Tibial nerve (tissue), 4 donors: ENCODE data around the gene ADAMTS18. TPM values are rescaled to one million over a fixed set of nuclear protein-coding genes. Genes with fewer than 3 reads are reported as not detected.

Source experiments
- DNase-seq, 2 donors: peaks; one replicate each; pipeline ENCODE4 v3.0.0-alpha.2; 2019; ENCODE audit warnings: low spot score in 2 of 2
- H3K27ac ChIP-seq, 4 donors: fragments of 200-600 bp; sonication (generic) in 3 of 4; one replicate each; pipeline ENCODE4 v1.5.1; 2017 to 2019; ENCODE audit warnings: mild to moderate bottlenecking in 1 of 4
- H3K27me3 ChIP-seq, 2 donors: fragments of 200-600 bp; sonication (generic) in 1 of 2; one replicate each; pipeline versions ENCODE4 v1.5.1 to v1.6.0; 2017 to 2019
- H3K36me3 ChIP-seq, 3 donors: fragments of 200-600 bp; sonication (generic); one replicate each; pipeline ENCODE4 v1.5.1; 2018 to 2019
- H3K4me1 ChIP-seq, 4 donors: fragments of 200-600 bp; sonication (generic) in 3 of 4; one replicate each; pipeline ENCODE4 v1.5.1; 2017 to 2019
- H3K4me3 ChIP-seq, 4 donors: fragments of 200-600 bp; sonication (generic) in 3 of 4; one replicate each; pipeline ENCODE4 v1.5.1; 2017 to 2019; ENCODE audit warnings: mild to moderate bottlenecking in 1 of 4, moderate library complexity in 1 of 4
- H3K9me3 ChIP-seq, 4 donors: fragments of 200-600 bp; sonication (generic) in 3 of 4; one replicate each; pipeline ENCODE4 v1.5.1; 2017 to 2019
- EP300 ChIP-seq, 2 donors: sonication (generic); formaldehyde crosslinking; IDR thresholded peaks; one replicate each; pipeline ENCODE4 v1.6.1; 2017; ENCODE audit warnings: antibody characterized with exemption in 2 of 2, mild to moderate bottlenecking in 1 of 2
- POLR2A ChIP-seq, 2 donors: fragments of 450-650 bp; IDR thresholded peaks; one replicate each; pipeline ENCODE4 v1.6.1; 2017; ENCODE audit warnings: antibody characterized with exemption in 2 of 2, mild to moderate bottlenecking in 2 of 2, moderate library complexity in 2 of 2
- WGBS, 2 donors: methylation state at CpG; one replicate each; pipeline ENCODE4 v1.1.5; 2018; 5-methylcytosine and 5-hydroxymethylcytosine counted together
- total RNA-seq, 4 donors: library from RNA; depleted of rRNA; stranded (reverse); fragments of >200 nt; gene quantifications; one replicate each; pipeline ENCODE4 v1.1.0, GENCODE V29; 2016
- TF ChIP-seq, protein P1 (sequence below), 5 experiments: fragments of 200-600 bp in 3 of 5; fragments of 450-650 bp in 2 of 5; sonication (generic) in 3 of 5; IDR thresholded peaks; one replicate each; pipeline ENCODE4 v1.5.1; 2016 to 2019; ENCODE audit warnings: antibody characterized with exemption in 5 of 5, mild to moderate bottlenecking in 3 of 5, moderate library complexity in 2 of 5

The ADAMTS18 gene
- total RNA-seq, 4 donors from 2014 or later, result under 0.01 to 0.60 (median 0.21) TPM

DNA sequence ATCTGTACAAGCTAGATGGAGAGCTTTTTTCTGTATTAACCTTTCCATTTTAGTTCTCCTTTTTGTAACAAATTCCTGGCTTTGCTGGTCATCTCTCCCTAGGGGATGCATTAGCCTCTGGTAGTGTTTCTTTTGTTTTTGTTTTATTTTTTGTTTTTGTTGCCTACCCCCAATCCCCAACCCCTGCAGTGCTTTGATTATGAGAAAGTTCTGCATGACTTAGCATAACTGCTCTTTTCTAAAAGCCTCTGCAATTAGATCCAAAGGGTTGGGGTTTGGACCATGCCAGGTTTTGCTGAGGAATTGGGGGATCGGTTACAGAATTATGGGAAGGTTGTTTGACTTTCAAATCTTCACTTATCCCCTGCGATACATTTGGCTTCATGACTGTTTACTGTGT lies 98.2 kb downstream of the ADAMTS18 start:
- Histone ChIP-seq H3K36me3 (no peaks in the 10 kb centered on the region), H3K4me1 (no peaks in the 10 kb centered on the region), H3K27ac (no peak overlapping the region), H3K4me3 (no peak overlapping the region), H3K9me3 (no peaks in the 10 kb centered on the region), H3K27me3 (no peaks in the 10 kb centered on the region)
- no peak for DNase-seq
- 58 to 64% methylated on average over 2 of the region's 2 CpGs for WGBS, 2 donors
- no peak for TF ChIP-seq POLR2A (IDR thresholded peaks at IDR 0.05)
- no peak for TF ChIP-seq EP300 (IDR thresholded peaks at IDR 0.05)
- TF ChIP-seq, protein P1, sequence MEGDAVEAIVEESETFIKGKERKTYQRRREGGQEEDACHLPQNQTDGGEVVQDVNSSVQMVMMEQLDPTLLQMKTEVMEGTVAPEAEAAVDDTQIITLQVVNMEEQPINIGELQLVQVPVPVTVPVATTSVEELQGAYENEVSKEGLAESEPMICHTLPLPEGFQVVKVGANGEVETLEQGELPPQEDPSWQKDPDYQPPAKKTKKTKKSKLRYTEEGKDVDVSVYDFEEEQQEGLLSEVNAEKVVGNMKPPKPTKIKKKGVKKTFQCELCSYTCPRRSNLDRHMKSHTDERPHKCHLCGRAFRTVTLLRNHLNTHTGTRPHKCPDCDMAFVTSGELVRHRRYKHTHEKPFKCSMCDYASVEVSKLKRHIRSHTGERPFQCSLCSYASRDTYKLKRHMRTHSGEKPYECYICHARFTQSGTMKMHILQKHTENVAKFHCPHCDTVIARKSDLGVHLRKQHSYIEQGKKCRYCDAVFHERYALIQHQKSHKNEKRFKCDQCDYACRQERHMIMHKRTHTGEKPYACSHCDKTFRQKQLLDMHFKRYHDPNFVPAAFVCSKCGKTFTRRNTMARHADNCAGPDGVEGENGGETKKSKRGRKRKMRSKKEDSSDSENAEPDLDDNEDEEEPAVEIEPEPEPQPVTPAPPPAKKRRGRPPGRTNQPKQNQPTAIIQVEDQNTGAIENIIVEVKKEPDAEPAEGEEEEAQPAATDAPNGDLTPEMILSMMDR (IDR thresholded peaks at IDR 0.05), result no peak

DNA sequence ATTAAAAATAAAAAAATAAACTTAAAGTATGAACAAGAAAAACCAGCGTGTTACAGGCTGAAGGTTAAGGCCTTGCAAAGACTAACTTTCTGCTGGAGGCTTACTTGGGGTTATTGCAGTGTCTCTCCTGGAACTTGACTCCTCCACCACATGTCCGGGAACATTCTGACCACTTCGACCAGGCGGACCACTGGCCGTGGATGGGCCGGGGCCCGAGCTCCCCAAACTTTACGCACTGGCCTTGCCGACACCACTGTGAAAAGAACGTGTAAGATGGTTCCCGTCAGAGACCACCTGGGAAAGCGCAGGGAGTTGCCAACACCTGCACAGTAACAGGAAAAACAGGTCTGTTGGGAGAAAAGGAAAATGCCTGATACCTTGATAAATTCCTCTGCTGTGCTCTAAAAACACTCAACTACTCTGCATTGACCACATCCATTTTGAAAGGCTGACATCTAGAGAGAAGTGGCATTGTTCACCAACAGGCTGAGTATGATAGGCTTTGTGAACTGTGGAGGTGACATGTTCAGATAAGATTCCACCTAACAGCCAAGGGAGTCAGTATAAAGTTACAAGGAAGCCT lies 99.1 kb downstream of the ADAMTS18 start:
- H3K27me3 ChIP-seq, result no peaks in the 10 kb centered on the region
- no peak overlapping the region for H3K4me3 ChIP-seq
- no peak for DNase-seq
- TF ChIP-seq POLR2A (IDR thresholded peaks at IDR 0.05) (no peak), EP300 (IDR thresholded peaks at IDR 0.05) (no peak)
- TF ChIP-seq, protein P1 (IDR thresholded peaks at IDR 0.05), result no peak
- H3K9me3 ChIP-seq, result no peaks in the 10 kb centered on the region
- H3K27ac ChIP-seq, result no peak overlapping the region
- no peaks in the 10 kb centered on the region for H3K4me1 ChIP-seq
- no peaks in the 10 kb centered on the region for H3K36me3 ChIP-seq
- 84 to 89% methylated on average over 12 of the region's 12 CpGs for WGBS, 2 donors

DNA sequence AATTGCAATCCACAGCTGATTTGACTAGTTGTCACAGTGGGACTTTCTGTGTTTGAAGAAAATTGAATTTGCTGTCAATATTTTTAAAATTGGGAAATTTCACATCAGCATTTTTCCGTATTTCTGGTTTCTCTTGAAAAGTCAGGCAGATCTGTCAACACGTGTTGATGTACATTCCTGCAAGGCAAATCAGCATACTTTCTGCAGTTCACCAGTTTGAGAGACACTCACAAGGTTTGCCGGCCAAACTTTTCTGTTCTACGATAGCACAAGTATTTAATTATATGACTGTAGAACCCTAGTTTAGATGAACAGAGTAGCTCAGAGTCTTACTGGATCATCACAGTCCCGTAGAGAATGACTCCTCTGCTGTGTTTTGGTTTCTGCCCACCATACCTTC lies 102.0 kb downstream of the ADAMTS18 start:
- 80 to 85% methylated on average over 5 of the region's 5 CpGs for WGBS, 2 donors
- TF ChIP-seq, protein P1 (IDR thresholded peaks at IDR 0.05), result no peak
- no peak for TF ChIP-seq POLR2A (IDR thresholded peaks at IDR 0.05)
- TF ChIP-seq EP300 (IDR thresholded peaks at IDR 0.05), result no peak

DNA sequence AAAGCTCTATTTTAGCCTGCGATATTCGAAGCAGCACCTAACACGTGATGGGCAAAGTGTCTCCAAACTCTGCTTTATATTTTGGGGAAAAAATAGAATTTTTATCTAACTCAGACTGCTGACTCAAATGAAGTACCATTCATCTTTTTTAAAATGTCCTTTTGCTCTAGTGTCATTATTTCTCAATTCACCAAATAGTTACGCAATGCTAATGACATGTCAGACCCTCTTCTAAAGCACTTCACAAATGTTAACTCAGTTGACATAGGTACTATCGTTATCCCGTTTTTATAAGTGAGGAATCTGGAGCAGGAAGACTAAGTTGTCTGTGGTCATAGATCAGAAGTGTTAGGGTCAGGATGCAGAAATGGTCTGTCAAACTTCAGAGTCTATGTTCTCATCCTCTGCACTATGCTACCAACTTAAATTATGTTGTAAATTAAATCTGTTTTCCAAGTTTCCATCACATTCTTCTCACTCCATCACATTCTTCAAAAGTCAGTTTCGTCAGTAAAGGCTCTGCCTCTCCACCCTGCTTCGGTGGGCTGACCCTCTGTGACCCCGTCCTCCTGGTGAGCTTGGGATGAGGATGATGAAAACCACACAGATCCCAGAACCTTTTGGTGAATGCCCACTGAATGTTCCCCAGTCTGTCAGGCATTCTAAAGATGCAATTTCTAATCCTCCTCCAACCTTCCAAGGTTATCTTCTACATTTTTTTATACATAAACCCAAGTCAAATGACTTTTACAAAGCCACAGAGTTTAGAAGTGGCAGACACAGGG lies 102.8 kb downstream of the ADAMTS18 start:
- TF ChIP-seq POLR2A (IDR thresholded peaks at IDR 0.05) (no peak), EP300 (IDR thresholded peaks at IDR 0.05) (no peak)
- TF ChIP-seq, protein P1 (IDR thresholded peaks at IDR 0.05), result no peak
- H3K27me3 ChIP-seq, result no peaks in the 10 kb centered on the region
- H3K4me1 ChIP-seq, result no peaks in the 10 kb centered on the region
- no peaks in the 10 kb centered on the region for H3K36me3 ChIP-seq
- H3K27ac ChIP-seq, result no peak overlapping the region
- H3K4me3 ChIP-seq, result no peak overlapping the region
- 72 to 77% methylated on average over 9 of the region's 9 CpGs for WGBS, 2 donors
- DNase-seq, result no peak
- H3K9me3 ChIP-seq, result no peaks in the 10 kb centered on the region

More for the DNA sequence above, 102.0 kb downstream of the ADAMTS18 start:
- Histone ChIP-seq H3K27ac (no peak overlapping the region), H3K36me3 (no peaks in the 10 kb centered on the region), H3K9me3 (no peaks in the 10 kb centered on the region), H3K4me3 (no peak overlapping the region), H3K4me1 (no peaks in the 10 kb centered on the region), H3K27me3 (no peaks in the 10 kb centered on the region)
- no peak for DNase-seq

DNA sequence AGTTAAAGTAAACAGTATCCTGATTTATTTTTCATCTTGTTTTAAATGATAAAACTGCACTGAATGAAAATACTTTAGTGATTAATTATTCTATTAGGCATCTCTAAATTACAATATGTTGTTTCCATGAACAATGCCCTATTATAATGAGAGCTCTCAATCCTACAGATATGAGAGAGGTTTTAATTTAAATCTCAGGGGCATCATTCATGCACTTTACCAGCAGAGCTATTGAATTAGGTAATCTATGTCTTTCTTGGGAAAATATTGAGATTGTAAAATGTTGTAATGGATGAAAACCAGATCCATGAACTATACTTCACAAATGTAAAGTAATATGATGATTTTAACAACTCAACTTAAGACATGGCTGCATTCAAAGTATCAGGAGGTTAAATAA lies 103.8 kb downstream of the ADAMTS18 start:
- DNase-seq, result no peak
- H3K9me3 ChIP-seq, result no peaks in the 10 kb centered on the region
- no peaks in the 10 kb centered on the region for H3K4me1 ChIP-seq
- H3K4me3 ChIP-seq, result no peak overlapping the region
- H3K27ac ChIP-seq, result no peak overlapping the region
- H3K36me3 ChIP-seq, result no peaks in the 10 kb centered on the region
- H3K27me3 ChIP-seq, result no peaks in the 10 kb centered on the region
- TF ChIP-seq POLR2A (IDR thresholded peaks at IDR 0.05) (no peak), EP300 (IDR thresholded peaks at IDR 0.05) (no peak)
- TF ChIP-seq, protein P1 (IDR thresholded peaks at IDR 0.05), result no peak
